Measurements from ENCODE around the gene LY6G6C.
"Not testable (repeated sequence)": the region's sequence is repeated elsewhere in the genome, so short reads cannot be mapped to it uniquely, and the experiment has no call there.

Gene LY6G6C

GRCh38 chr6:31725502-31726350 lies 4.2 kb upstream of the LY6G6C start:
- no peak for DNase-seq

- DNase-seq = no peak
These were observed 2.6 kb upstream of the LY6G6C start for GRCh38 chr6:31723980-31724691.

- DNase-seq = no peak
These were observed 1.9 kb upstream of the LY6G6C start, which contains the start of gene MPIG6B for GRCh38 chr6:31723245-31723979. MPIG6B (plus strand) TSS chr6:31723373; CDS start chr6:31723384, 11 bp downstream.

- no peak for DNase-seq
These were observed 627 bp upstream of the LY6G6C start for GRCh38 chr6:31722173-31722572.

- no peak for DNase-seq
These were observed 1.3 kb downstream of the LY6G6C start for GRCh38 chr6:31720196-31720770.

- DNase-seq = no peak
These were observed 2.5 kb downstream of the LY6G6C start for GRCh38 chr6:31719001-31719400.

GRCh38 chr6:31718265-31718664 lies 3.3 kb downstream of the LY6G6C start:
- no peak for DNase-seq

GRCh38 chr6:31717499-31718222 lies 3.9 kb downstream of the LY6G6C start:
- DNase-seq = no peak

GRCh38 chr6:31715022-31715958 lies 6.3 kb downstream of the LY6G6C start, which contains the start of gene LY6G6D:
LY6G6D (plus strand) TSS chr6:31715348; CDS start chr6:31715356, 8 bp downstream.
- DNase-seq = no peak

- DNase-seq = no peak
These were observed 7.4 kb downstream of the LY6G6C start for GRCh38 chr6:31713991-31714684.

- no peak for DNase-seq
These were observed 8.1 kb downstream of the LY6G6C start for GRCh38 chr6:31713465-31713864.

GRCh38 chr6:31712296-31712695 lies 9.2 kb downstream of the LY6G6C start:
- DNase-seq = no peak

GRCh38 chr6:31711233-31711632 lies 10.3 kb downstream of the LY6G6C start:
- no peak for DNase-seq

GRCh38 chr6:31710523-31711219 lies 10.9 kb downstream of the LY6G6C start:
- no peak for DNase-seq

GRCh38 chr6:31709157-31709556 lies 12.4 kb downstream of the LY6G6C start:
- DNase-seq = not testable (repeated sequence)

GRCh38 chr6:31708224-31708623 lies 13.3 kb downstream of the LY6G6C start:
- DNase-seq = no peak

GRCh38 chr6:31707701-31708100 lies 13.8 kb downstream of the LY6G6C start:
- no peak for DNase-seq

GRCh38 chr6:31706599-31706998 lies 14.9 kb downstream of the LY6G6C start, which contains the start of gene LY6G6F:
LY6G6F (plus strand) TSS chr6:31706866; CDS start chr6:31706907, 41 bp downstream.
- no peak for DNase-seq

- no peak for DNase-seq
These were observed 15.6 kb downstream of the LY6G6C start for GRCh38 chr6:31705931-31706330.

Data from activated CD4-positive, alpha-beta T cell treated with anti-CD3 and anti-CD28 coated beads for 1 hour (primary cell).